A549 (cell line): ENCODE data around the gene PDHX.

Experiments
- BHLHE40 ChIP-seq: IDR thresholded peaks from 2 replicates; pipeline ENCODE4 v1.6.1; 2012; ENCODE audit warnings: low read depth, low read length, inconsistent platforms
- CTCF ChIP-seq: fragments of >200 bp; sonication (Bioruptor Twin); formaldehyde crosslinking; IDR thresholded peaks from 3 replicates; pipeline ENCODE4 v1.5.1; 2016
- MYC ChIP-seq: IDR thresholded peaks from 2 replicates; pipeline ENCODE4 v1.6.1; 2012; ENCODE audit warnings: mild to moderate bottlenecking, inconsistent platforms, low read length, improper control_type of control experiment, borderline replicate concordance
- NPAS2 ChIP-seq: fragments of 250-450 bp; sonication (Bioruptor Pico); IDR thresholded peaks from 2 replicates; pipeline ENCODE4 v1.8.0; 2022; ENCODE audit warnings: mild to moderate bottlenecking, moderate library complexity, borderline replicate concordance
- SMC3 ChIP-seq: fragments of >200 bp; sonication (Bioruptor Twin); formaldehyde crosslinking; IDR thresholded peaks from 3 replicates; pipeline ENCODE4 v1.6.1; 2018; ENCODE audit warnings: inconsistent platforms

GRCh38 chr11:34953955-34954354 is 37.5 kb downstream of the PDHX start:
- TF ChIP-seq MYC (no peak), SMC3 (no peak), NPAS2 (CRISPR knock-in tag) (no peak), CTCF (no peak), BHLHE40 (no peak)
